ENCODE data around the gene SHROOM3.

Gene SHROOM3

DNA sequence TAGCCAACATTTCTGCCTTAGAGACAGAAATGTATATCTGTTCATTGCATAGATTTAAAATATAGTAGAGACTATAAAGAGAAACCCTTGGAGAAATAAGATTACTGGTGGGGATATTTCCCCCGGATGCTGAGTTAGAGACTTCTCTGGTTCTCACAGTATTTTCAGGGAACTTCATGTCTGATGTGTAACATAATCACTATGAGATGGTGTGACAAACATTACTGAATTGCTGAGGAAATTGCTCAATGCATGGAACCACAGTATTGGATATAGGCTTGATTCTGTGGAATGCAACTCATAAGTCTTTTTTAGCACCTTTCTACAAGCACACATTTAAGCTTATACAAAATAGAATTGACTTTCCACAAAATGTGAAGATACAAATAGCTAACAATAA is 310.2 kb downstream of the SHROOM3 start:
- no peak for DNase-seq (ENCODE audit: low read depth, low spot score)

DNA sequence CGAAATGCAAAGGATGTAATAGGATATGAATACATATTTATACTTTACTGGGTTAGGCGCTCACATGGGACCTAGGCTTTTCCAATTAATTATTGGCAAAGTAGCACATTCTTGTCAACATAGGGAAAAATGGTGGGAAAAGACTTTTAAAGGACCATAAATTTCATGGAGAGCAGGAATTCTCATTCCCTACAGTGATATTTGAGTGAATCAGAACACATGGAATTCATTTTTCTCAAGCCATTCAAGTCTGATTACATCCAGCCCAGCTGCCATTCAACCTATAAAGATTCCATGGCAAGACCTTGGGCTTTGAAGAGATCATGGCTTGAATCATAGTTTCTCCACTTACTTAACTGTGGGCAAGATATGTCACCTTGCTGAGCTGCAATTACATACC is 312.5 kb downstream of the SHROOM3 start:
- DNase-seq (ENCODE audit: low read depth, low spot score): no peak

DNA sequence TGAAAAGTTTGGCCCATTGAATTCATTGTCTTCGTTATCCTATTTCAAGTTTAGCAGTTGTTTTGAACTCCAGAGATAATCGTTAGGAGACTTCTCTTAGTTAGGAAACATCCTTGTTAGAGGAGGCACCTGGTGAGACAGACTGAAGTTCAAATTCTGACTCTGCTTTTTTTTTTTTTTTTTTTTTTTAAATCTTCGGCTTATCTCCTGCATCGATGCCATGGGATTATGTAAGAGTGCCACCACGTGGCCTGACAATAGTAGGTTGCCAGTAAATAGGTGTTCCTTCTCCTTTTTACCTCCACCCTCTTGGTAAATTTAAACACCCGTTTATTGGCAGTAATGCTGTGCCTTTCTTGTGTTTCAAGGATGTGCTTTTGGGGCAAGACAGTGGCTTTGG is 313.6 kb downstream of the SHROOM3 start:
- DNase-seq (ENCODE audit: low read depth, low spot score): no peak

DNA sequence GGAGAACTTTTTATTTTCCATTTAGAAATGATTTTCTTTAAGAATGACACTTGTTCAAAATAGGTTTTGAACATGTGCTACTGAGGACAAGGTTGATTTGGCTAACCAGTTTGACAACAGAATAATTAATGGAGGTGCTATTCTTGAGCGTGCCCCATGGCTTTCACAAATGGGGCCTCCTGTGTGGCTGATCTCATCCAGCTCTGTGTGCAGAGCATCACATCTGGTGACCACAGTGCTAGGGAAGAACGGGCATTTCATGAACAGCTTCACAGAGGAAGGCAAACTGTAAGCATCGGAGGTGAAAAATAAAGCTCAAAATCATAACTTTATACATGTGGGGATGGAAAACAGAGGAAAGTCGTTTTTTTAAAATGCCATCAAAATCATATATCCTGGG is 314.3 kb downstream of the SHROOM3 start:
- DNase-seq (ENCODE audit: low read depth, low spot score): no peak

DNA sequence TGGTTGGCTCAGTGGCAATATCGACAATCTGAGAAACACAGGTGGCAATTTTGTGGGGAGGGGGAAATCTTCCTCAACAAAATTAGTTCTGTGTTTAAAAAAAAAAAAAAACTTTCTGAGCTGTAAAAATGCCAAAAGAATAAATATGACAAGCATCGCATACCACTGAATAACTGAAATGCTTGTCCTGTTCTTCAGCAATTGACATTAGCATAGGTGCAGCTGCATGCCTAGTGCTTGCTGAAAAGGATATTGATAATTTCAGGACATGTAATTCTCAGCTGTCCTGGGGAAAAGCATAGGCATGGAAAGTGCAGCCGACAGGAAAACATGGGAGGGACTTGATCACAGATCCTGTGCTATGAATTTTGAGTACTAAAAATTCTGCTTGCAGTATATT is 315.7 kb downstream of the SHROOM3 start:
- DNase-seq (ENCODE audit: low read depth, low spot score): no peak

DNA sequence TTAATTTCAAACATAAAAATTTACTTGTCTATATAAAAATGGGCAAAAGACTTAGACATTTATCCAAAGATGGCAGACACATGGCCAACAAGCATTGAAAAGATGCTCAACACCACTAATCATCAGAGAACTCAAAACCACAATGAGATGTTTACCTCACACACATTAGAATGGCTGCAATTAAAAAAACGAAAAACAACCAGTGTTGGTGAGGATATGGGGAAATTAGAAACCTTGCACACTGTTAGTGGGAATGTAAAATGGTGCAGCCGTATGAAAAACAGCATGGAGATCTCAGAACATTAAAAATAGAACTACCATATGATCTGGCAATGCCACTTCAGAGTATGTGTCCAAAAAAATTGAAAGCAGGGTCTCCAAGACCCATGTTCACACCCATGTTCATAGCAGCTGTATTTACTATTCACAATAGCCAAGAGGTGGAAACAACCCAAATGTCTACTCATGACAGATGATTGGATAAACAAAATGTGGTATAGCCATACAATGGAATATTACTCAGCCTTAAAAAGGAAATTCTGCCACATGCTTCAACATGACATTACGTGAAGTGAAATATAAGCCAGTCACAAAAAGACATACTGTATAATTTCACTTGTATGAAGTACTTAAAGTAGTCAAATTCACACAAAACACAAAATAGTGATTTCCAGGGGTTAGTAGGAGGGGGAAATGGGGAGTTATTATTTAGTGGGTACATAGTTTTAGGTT is 316.7 kb downstream of the SHROOM3 start:
- DNase-seq (ENCODE audit: low read depth, low spot score): no peak

DNA sequence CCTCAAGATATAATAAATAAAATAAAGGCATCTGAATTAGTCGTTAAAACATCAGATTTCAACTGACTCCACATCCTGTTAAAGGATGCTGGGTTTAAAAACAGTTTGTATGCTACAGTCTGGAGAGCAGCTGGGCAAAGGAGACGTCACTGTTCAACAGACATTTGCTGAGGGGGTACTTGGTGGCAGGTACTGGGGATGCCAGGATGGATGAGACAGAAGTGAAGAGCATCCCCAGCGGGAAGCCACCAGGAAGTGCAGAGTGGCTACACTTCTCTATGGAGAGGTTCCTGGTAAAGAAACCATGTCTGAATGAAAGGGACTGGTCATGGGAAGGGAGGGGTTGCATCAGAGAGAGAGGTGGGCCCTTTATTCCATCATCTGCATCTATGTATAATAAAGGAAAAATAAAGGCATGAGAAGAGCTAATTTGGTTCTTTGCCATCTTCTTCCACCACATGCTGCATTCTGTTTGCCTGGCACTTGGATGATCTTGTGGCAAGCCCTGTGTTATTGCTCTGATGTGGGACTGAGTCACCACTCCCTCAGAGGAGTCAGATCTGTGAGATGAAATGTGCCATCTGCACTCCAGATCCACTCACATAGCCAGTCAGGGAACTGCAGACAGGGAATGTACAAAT is 318.0 kb downstream of the SHROOM3 start:
- no peak for DNase-seq (ENCODE audit: low read depth, low spot score)

DNA sequence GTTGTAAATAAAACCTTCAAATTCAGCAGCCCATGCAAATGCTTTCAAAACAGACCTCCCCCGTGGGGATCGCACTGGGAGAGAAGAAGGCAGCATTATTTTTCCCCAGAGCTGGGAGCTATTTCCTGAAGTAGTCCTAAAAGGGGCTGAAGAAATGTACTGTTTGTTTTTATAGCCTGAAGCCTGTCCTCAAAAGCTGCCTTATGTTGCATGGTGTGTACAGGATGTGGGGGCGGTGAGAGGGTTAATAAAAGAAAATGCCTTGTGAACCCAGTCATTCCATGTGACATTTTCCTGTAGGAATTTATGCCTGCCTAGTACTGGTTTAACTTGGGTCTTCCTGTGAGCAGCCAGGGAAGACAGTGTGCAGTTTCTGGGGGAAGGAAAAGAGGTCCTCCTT is 318.8 kb downstream of the SHROOM3 start:
- DNase-seq (ENCODE audit: low read depth, low spot score): no peak

DNA sequence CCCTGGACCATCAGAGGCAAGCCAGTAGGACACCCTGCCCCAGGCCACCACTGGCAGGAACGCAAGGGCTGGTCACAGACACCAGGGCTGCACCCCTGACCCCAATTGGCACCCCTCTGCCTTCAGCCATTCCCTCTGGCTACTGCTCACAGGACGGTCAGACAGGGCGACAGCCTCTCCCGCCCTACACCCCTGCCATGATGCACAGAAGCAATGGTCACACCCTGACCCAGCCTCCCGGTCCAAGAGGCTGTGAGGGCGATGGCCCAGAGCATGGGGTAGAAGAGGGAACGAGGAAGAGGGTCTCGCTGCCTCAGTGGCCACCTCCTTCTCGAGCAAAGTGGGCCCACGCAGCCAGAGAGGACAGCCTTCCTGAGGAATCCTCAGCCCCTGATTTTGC is 319.4 kb downstream of the SHROOM3 start:
- no peak for DNase-seq (ENCODE audit: low read depth, low spot score)

DNA sequence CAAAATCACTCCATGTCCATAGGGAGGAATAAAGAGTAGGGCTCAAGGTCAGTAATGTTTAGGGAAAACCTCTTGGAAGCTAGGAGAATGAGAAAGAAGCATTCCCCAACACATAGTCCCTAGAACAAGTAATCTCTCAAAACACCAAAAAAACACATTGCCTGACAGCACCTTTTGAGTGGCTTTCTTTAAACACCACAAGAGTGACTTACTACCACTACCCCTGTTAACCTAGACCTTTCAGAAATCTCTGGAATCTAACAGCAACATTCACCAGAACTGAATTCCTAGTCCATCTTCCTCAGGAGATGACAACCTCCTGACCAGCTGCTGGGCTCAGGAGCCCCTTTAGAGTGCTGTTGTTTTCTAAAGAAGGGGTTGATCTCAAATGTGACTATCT is 320.7 kb downstream of the SHROOM3 start:
- no peak for DNase-seq (ENCODE audit: low read depth, low spot score)

DNA sequence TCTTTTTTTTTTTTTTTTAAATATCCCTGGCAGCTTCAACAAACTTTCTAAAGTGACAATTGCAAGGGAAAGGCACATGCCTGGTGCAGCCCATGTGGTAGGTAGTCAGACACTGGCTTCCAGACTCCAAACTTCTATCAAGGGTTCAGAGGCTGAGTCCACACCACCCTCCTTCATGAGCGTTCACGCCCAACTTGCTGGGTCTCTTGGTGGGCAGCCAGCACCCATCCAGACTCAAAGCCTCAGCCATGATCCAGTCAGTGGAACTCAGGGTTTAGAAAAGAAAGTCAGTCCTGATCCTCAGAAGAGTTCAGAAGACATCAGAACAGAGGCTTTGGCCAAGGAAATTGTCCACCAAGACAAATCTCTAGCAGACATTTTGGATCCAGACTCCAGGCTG is 321.4 kb downstream of the SHROOM3 start:
- DNase-seq (ENCODE audit: low read depth, low spot score): no peak

DNA sequence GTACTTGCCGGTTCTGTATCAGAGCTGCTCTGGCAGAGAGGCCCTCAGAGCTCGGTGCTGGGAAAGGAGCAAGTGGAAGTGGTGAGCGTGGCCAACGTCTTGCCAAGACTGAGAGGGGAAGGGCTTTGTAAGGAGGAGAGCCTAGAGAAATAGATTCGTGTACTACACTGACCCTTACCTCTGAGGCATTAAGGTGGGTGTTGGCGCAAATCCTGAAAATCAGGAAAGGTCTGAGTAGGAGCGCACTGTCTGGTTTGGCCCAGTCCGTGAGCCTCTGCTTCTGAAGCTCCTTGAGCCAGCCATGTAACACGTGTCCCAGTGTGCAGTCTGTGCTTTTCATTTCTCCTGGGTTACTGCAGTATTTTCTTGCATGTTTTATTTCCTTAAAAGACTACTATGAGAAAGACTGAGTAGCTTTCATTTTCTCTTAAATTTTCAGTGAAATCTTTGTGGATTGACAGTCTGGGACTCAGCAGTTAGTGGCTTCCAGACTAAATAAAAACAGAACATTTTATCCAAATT is 322.4 kb downstream of the SHROOM3 start:
- no peak for DNase-seq (ENCODE audit: low read depth, low spot score)

DNA sequence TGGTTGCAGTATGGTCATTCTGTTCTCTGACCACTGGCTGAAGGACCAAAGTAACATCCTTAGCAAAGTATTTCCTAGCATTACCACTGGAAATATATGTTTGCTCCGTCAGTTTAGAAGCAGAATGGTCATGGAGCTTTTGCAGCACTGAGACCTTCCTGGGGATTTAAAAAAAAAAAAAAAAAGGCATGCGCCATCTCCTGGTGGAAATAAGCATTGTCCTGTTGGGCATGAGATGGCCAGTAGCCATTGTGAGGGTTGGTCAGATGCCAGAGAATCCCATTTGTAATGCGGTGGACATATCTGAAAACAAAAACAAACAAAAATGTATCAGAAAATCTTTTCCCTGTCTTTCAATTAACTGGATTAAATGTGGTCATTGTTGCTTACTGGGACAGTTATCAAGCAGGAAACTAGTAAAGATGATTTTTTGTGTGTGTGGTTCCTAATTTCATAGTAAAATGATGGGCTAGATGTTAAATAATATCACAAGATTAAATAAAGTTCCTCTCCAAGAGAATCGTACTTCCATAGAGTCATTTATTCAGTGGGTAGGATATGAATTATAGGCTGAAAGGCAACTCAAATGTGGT is 323.4 kb downstream of the SHROOM3 start:
- DNase-seq (ENCODE audit: low read depth, low spot score): no peak

DNA sequence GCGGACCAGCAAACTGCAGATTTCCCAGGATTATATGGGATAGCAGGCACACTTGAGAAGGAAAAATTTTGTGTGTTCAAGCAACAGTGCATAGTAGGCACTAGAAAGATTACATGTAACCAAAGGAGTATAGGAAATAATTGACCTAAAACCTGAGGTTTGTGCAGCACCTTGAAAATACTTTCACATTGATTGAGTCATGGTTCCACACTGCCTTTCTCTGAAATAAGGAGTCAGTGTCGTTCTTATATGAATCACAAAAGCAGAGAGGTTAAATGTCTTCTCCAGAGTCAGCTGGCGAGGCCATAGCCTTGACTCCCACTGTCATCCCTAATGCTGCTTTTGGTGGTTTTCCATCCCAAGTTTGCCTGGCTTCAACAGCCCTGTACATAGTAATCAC is 324.0 kb downstream of the SHROOM3 start:
- DNase-seq (ENCODE audit: low read depth, low spot score): no peak

DNA sequence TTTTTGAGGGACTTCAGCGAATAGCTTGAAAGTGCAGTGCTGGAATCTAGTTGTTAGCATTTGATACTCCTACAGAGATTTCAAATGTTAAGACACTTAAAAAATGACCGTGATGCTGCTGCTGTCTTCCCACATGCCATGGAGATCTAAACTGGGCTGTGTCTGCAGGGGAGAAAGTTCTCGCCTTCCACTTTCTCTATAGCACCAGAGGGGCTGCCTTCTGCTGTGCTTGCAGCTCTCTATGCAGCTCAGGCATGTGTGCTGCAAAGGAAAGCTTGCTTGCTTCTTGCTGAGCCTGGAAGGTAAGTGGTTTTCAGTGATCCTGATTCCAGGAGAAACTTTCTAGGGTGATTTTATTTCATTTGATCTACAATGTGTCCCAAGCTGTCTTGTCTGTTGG is 325.2 kb downstream of the SHROOM3 start:
- DNase-seq (ENCODE audit: low read depth, low spot score): no peak

DNA sequence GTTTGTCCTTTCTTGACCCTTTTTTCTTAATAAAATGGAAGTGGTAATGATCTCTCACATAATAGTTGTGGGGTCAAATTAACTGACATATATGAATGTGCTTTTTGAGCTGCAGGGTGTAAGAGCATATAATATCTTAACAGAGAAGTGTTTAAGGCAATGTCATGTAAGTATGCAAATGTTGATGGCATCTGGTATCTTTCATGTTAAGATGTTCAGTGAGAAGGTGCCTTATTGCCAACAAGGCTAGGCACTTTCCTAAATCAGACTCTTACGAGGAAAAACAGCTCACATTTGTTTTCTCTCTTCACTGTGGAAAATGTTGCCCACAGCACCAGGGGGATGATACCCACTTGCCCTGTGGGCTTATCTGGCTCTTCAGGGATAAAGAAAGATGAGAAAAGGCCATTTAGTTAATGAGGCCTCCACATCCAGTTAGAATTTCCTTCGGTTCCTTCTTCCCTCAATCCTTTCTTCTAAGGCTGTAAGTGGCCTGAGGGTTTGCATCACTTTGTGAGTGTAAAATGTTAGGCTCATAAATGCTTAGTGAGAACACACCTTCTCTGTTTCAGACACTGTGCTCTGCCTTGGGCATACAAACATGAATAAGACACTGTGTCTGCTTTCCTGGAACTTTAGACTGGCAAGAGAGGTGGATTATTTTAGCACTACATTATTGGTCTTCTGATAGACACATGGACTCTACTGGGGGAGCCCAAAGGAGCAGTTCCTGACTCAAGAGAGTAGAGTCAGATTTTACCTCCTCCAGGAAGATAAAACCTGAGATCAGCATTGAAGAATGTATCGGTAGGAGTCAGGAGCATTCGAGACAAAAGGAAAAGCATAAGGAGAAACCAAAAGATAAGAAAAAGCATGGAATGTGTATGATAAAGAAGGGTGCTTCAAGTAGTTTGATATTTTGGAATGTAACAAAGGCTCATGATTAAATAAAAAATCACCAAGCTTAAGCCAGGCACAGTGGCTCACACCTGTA is 327.4 kb downstream of the SHROOM3 start:
- DNase-seq (ENCODE audit: low read depth, low spot score): no peak

DNA sequence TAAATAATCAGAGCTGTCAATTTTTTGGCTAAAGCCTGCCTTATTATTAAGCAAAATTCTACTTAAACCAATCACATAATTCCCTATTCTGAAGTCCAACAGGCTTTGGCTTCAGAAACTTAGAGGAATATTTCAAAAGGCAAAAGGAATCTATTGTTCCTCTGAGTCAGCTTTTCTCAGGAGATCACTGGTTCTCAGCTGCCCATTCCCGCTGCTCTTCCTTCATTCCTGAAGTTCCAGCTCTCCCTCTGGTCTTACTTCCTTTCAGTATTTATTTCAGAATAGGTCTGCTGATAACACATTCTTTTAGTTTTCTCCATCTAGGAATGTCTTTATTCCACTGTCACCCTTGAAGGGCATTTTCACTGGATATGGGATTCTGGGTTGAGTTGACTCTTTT is 329.2 kb downstream of the SHROOM3 start:
- no peak for DNase-seq (ENCODE audit: low read depth, low spot score)

DNA sequence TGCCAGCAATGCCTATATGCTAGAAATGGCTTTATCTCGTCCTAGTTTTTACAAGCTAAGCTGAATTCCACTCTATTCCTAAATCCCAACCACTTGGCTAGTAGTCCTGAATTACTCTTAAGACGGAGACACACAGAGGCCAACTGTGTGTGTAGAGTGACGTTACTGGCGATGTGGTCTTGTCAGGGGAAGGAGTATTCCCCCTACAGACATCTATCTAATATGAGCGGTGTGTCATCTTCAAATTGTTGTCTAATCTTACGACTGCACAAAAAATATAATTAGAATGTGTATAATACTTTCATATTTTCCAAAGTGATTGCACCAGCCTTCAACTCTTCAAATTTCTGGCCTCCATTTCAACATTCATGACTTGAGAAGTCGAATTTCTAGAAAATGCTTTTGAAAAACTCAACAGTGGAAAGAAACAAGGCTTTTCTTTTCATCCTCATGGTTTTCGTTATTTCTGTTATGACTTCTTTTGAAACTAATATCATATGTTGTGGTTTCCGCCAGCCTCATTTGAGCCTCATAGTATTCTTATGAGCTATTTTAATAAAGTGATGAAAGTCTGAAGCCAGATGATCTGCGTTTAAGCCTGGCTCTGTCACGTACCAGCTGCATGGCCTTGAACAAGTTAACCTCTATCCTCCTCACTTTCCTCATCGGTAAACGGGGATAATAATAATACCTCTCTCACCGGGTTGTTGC is 330.6 kb downstream of the SHROOM3 start:
- DNase-seq (ENCODE audit: low read depth, low spot score): no peak

DNA sequence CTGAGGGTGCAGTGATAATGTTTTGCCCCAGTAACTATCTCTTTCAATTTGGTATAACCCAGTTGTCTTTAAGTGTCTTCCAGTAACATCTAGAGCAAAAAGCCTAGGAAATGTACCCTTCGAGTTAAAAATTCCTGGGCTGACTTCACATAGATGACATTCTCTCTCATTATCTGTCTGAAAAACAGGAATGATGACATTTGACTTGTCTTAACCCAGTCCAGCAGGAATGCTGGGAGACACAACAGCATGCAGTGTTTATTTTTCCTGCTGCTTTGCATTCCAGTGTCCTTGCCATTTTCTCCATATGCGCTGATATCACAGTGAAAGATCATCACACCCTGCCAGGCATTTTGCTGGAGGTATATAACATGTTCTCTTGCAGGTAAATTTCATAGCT is 333.0 kb downstream of the SHROOM3 start:
- no peak for DNase-seq (ENCODE audit: low read depth, low spot score)

DNA sequence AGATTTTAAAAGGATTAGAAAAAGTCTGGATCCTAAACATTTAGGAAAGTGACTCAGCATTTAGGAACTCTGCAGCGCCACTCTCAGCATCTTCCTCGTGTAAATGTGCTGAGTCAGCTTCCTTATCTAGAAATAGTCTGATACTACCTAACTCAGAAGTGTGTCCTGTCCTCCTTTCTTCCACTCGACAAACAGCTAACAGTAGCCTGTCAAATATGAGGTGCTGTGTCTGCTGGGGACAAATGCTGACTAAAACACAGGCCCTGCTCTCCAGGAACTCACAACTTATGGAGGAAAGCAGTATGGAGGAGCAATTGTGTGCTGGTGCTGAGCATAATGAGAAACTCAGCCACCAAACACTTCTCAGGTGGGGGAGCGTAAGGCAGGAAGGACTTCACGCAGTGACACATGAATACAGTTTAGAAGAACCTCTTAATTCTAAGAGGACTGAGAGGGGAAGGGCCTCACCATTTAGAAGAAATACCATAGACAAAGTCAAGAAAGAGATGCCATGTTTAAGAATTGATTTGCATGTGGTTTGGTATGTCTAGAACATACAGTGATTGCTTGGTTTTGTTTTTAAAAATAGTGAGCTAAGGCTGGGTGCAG is 337.6 kb downstream of the SHROOM3 start:
- no peak for DNase-seq (ENCODE audit: low read depth, low spot score)

DNA sequence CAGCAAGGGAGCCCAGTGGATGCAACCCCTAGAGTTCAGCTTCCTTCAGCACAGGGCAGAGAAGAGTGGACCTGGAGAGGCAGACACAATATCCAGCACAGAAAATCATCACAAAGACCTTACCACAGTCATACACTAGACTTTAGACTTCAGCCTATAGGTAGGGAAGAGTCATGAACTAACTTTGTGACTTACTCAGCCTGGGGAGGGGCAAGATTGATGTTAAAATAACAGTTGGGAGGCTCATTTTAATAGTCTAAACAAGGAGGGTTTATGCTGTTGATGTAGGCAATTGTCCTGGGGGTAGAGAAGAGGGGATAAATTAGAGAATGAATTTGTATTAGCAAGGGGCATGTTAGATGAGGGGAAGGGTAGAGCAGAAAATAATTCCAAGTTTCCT is 338.7 kb downstream of the SHROOM3 start:
- no peak for DNase-seq (ENCODE audit: low read depth, low spot score)

Data from activated naive CD8-positive, alpha-beta T cell treated with anti-CD3 and anti-CD28 coated beads, Interleukin-2, amount 50 U/mL, for 16 hours (primary cell).